Measurements from ENCODE around the gene PPP1R12B.

GRCh38 chr1:202349206-202349928 is 868 bp downstream of the PPP1R12B start:
- TF ChIP-seq CTCF (conservative IDR thresholded peaks at IDR 0.05) (no peak), EZH2 (IDR thresholded peaks at IDR 0.05; ENCODE audit: low read depth) (no peak)
